ENCODE results near the gene LRMDA. TPM values are rescaled to one million over a fixed set of nuclear protein-coding genes. Genes with fewer than 3 reads are reported as not detected.

The LRMDA gene
- total RNA-seq, 1 experiment from 2014 or later, result 1.2 TPM

GRCh38 chr10:76115471-76116155, 684.2 kb downstream of the LRMDA start:
- H3K27me3 ChIP-seq (ENCODE audit: low read length), result peaks cover 36% of the 10 kb centered on the region
- H3K4me2 ChIP-seq (ENCODE audit: low read length), result peak overlapping the region; percentile 16
- no peaks in the 10 kb centered on the region for H3K36me3 ChIP-seq (ENCODE audit: low read depth, low read length)
- peaks cover 41% of the 10 kb centered on the region for H3K4me1 ChIP-seq (ENCODE audit: insufficient read depth, low read length)
- H3K9ac ChIP-seq (ENCODE audit: low read length), result no peak overlapping the region
- no peaks in the 10 kb centered on the region for H3K9me2 ChIP-seq (replicated peaks; ENCODE audit: low read length)
- CTCF ChIA-PET, result interaction anchor here (0.7 to 1.6 kb wide), 2 partner anchors 186 to 188 kb away, joined by 3 to 4 read pairs; no protein-coding TSS in a partner anchor
- POLR2A ChIA-PET (ENCODE audit: unreplicated experiment), result no interaction called here
- intact Hi-C loops (cut with micrococcal nuclease), result loop anchor here (2.0 to 10.0 kb wide), 3 partner anchors 79 to 889 kb away; partner anchors contain the start of gene ZNF503
- H3F3A ChIP-seq (ENCODE audit: low read length, unreplicated experiment), result no peaks in the 10 kb centered on the region
- H3K4me3 ChIP-seq (ENCODE audit: low read length), result no peak overlapping the region
- H3K9me3 ChIP-seq (ENCODE audit: low read length), result no peaks in the 10 kb centered on the region
- no peaks in the 10 kb centered on the region for H4K20me1 ChIP-seq (ENCODE audit: low read length)
- H3K79me2 ChIP-seq (ENCODE audit: low read length), result no peaks in the 10 kb centered on the region
- H2AFZ ChIP-seq (ENCODE audit: low read length), result peak overlapping the region; percentile 1; the same call in 1 of the 2 replicates
- BruUV-seq (replicated peaks), result no TSS peak
- TF ChIP-seq EZH2 (IDR thresholded peaks at IDR 0.05; ENCODE audit: low read length, unreplicated experiment) (no peak), EZH2phosphoT487 (IDR thresholded peaks at IDR 0.05; ENCODE audit: borderline replicate concordance, low read length) (no peak), CTCF (conservative IDR thresholded peaks at IDR 0.05; ENCODE audit: low read depth, low read length) (no peak)
- 0 out of 2 replicates have a peak overlapping the region, but pooled peaks have one; percentile 23 for H3K27ac ChIP-seq (ENCODE audit: low read length)
- ATAC-seq (peak; percentile 1; the same call in 1 of the 2 replicates), DNase-seq (peak; percentile 69)

DNA sequence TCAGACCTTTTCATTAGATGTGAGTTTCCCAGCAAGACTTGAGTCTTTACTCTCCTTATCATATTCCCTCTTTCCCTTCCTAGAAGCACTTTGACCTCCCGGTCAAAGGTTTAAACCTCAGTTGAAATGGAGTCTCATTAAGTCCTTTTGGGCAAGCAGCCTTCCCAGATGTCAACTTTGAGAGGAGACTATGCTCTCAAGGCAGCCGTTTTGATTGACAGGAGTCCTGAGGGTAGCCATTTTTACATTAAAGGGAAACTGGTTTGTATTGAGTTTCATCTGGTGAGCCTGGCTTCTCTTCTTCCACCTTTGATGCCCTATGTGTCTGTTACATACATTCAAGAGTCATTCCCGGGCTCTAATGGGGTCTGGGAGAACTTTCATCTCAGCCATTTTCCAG, 685.1 kb downstream of the LRMDA start:
- H3F3A ChIP-seq (ENCODE audit: low read length, unreplicated experiment), result no peaks in the 10 kb centered on the region
- H2AFZ ChIP-seq (ENCODE audit: low read length), result no peak overlapping the region
- H3K9me2 ChIP-seq (replicated peaks; ENCODE audit: low read length), result no peaks in the 10 kb centered on the region
- H3K9me3 ChIP-seq (ENCODE audit: low read length), result no peaks in the 10 kb centered on the region
- H3K4me3 ChIP-seq (ENCODE audit: low read length), result no peak overlapping the region
- CTCF ChIA-PET, result no interaction called here
- no peaks in the 10 kb centered on the region for H3K79me2 ChIP-seq (ENCODE audit: low read length)
- TF ChIP-seq CTCF (conservative IDR thresholded peaks at IDR 0.05; ENCODE audit: low read depth, low read length) (no peak), EZH2 (IDR thresholded peaks at IDR 0.05; ENCODE audit: low read length, unreplicated experiment) (no peak), EZH2phosphoT487 (IDR thresholded peaks at IDR 0.05; ENCODE audit: borderline replicate concordance, low read length) (no peak)
- H3K27me3 ChIP-seq (ENCODE audit: low read length), result peaks cover 33% of the 10 kb centered on the region
- H3K27ac ChIP-seq (ENCODE audit: low read length), result no peak overlapping the region
- H3K4me2 ChIP-seq (ENCODE audit: low read length), result no peak overlapping the region
- POLR2A ChIA-PET (ENCODE audit: unreplicated experiment), result no interaction called here
- DNase-seq (no peak), ATAC-seq (no peak)
- BruUV-seq (replicated peaks), result no TSS peak
- no peak overlapping the region for H3K9ac ChIP-seq (ENCODE audit: low read length)
- no peaks in the 10 kb centered on the region for H3K36me3 ChIP-seq (ENCODE audit: low read depth, low read length)
- H4K20me1 ChIP-seq (ENCODE audit: low read length), result no peaks in the 10 kb centered on the region
- H3K4me1 ChIP-seq (ENCODE audit: insufficient read depth, low read length), result peaks cover 41% of the 10 kb centered on the region
- intact Hi-C loops (cut with micrococcal nuclease), result loop anchor here (10.0 kb wide), 2 partner anchors 712 to 888 kb away; partner anchors contain the start of gene ZNF503

- H3K4me3 ChIP-seq (ENCODE audit: low read length), result no peak overlapping the region
- ChIA-PET POLR2A (ENCODE audit: unreplicated experiment) (interaction anchor here (0.6 kb wide), 1 partner anchor 84 kb away, joined by 3 read pairs; no protein-coding TSS in a partner anchor), CTCF (no interaction called here)
- ATAC-seq (peak; percentile 54), DNase-seq (peak; percentile 97)
- no peaks in the 10 kb centered on the region for H3K36me3 ChIP-seq (ENCODE audit: low read depth, low read length)
- H3K79me2 ChIP-seq (ENCODE audit: low read length), result no peaks in the 10 kb centered on the region
- H3F3A ChIP-seq (ENCODE audit: low read length, unreplicated experiment), result no peaks in the 10 kb centered on the region
- H3K9me2 ChIP-seq (replicated peaks; ENCODE audit: low read length), result no peaks in the 10 kb centered on the region
- peaks cover 37% of the 10 kb centered on the region for H3K27me3 ChIP-seq (ENCODE audit: low read length)
- TF ChIP-seq EZH2 (IDR thresholded peaks at IDR 0.05; ENCODE audit: low read length, unreplicated experiment) (no peak), EZH2phosphoT487 (IDR thresholded peaks at IDR 0.05; ENCODE audit: borderline replicate concordance, low read length) (no peak), CTCF (conservative IDR thresholded peaks at IDR 0.05; ENCODE audit: low read depth, low read length) (no peak)
- H3K27ac ChIP-seq (ENCODE audit: low read length), result peak overlapping the region; percentile 3
- H3K9me3 ChIP-seq (ENCODE audit: low read length), result no peaks in the 10 kb centered on the region
- H3K4me1 ChIP-seq (ENCODE audit: insufficient read depth, low read length), result peaks cover 41% of the 10 kb centered on the region
- no peak overlapping the region for H2AFZ ChIP-seq (ENCODE audit: low read length)
- H4K20me1 ChIP-seq (ENCODE audit: low read length), result no peaks in the 10 kb centered on the region
- BruUV-seq (replicated peaks), result no TSS peak
- intact Hi-C loops (cut with micrococcal nuclease), result loop anchor here (10.0 kb wide), 2 partner anchors 713 to 887 kb away; partner anchors contain the start of gene ZNF503
- H3K4me2 ChIP-seq (ENCODE audit: low read length), result no peak overlapping the region
- no peak overlapping the region for H3K9ac ChIP-seq (ENCODE audit: low read length)
These were observed 686.5 kb downstream of the LRMDA start for GRCh38 chr10:76117949-76118348.
